PFSK-1 (cell line): ENCODE data around the gene FBN1.

Experiments
- FOXP2 ChIP-seq: optimal IDR thresholded peaks from 2 replicates; pipeline ENCODE3; 2011; ENCODE audit warnings: borderline replicate concordance, control low read depth, inconsistent platforms; ENCODE audit not compliant: insufficient read depth; ENCODE audit errors: extremely low read length, extremely low read depth
- POLR2AphosphoS5 ChIP-seq: IDR thresholded peaks from 2 replicates; pipeline ENCODE4 v1.6.1; 2012; ENCODE audit warnings: low read depth, mild to moderate bottlenecking, control low read depth, low read length, moderate library complexity
- REST ChIP-seq, 2 experiments: IDR thresholded peaks; 2 replicates each; pipeline versions ENCODE4 v1.6.1 to v1.8.0; 2011 to 2012; ENCODE audit warnings: low read depth in 2 of 2, low read length in 2 of 2, control low read depth in 1 of 2, inconsistent platforms in 1 of 2, mild to moderate bottlenecking in 1 of 2, moderate library complexity in 1 of 2; ENCODE audit not compliant: insufficient read depth in 1 of 2
- SIN3A ChIP-seq: IDR thresholded peaks from 2 replicates; pipeline ENCODE4 v1.6.1; 2012; ENCODE audit warnings: mild to moderate bottlenecking, low read length, moderate library complexity, borderline replicate concordance; ENCODE audit not compliant: insufficient read depth
- TAF1 ChIP-seq: IDR thresholded peaks from 2 replicates; pipeline ENCODE4 v1.6.1; 2012; ENCODE audit warnings: low read length, control low read depth, borderline replicate concordance; ENCODE audit not compliant: insufficient read depth

Gene FBN1

DNA sequence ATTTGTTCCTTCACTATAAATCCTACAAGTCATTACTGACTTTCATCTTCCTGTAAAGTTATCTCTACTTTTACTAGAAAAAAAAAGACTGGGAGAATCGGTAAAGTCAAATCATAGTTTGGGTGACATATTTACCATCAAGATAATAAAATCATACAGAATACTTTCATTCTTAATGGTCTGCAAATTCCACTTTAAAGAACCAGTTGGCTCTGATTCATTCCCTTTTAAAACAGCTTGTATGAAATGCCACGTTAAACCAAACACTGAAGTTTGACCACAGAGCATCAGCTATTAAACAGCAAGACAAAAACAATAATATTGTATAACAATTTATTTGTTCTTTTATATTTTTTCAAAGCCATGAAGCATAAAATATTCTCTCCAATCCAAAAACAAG, 100.7 kb downstream of the FBN1 start:
- no peak for TF ChIP-seq REST (IDR thresholded peaks at IDR 0.05; ENCODE audit: insufficient read depth in 1 of 2, low read depth in 2 of 2, low read length in 2 of 2)
- TF ChIP-seq FOXP2: no peak
- no peak for TF ChIP-seq POLR2AphosphoS5
- no peak for TF ChIP-seq SIN3A
- TF ChIP-seq TAF1: no peak

- no peak; the same call in 1 of the 2 replicates for TF ChIP-seq POLR2AphosphoS5
- no peak for TF ChIP-seq TAF1
- TF ChIP-seq FOXP2: no peak
- TF ChIP-seq REST (IDR thresholded peaks at IDR 0.05; ENCODE audit: insufficient read depth in 1 of 2, low read depth in 2 of 2, low read length in 2 of 2): no peak
- no peak for TF ChIP-seq SIN3A
Observed at GRCh38 chr15:48541341-48542278, 103.9 kb downstream of the FBN1 start.

DNA sequence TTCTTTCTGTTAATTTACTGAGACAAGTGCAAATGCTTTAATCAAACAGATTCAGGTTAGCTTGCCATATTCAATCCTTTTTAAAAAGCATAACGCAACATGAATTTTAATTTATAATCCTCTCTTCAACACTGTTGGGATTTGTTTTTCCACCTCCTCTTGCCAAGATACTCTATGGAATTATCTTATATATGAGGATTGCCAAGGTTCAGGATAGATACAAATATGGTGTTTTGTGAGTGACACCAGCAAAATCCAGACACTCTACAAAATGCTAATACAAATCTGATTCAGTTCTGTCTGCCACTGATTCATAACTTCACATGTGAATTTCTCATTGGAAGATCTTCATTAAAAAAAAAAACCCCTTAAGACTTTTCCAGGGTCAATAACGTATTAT, 104.8 kb downstream of the FBN1 start:
- TF ChIP-seq POLR2AphosphoS5 (no peak), SIN3A (no peak), TAF1 (no peak), FOXP2 (no peak), REST (IDR thresholded peaks at IDR 0.05; ENCODE audit: insufficient read depth in 1 of 2, low read depth in 2 of 2, low read length in 2 of 2) (no peak)

- TF ChIP-seq TAF1: no peak
- no peak for TF ChIP-seq FOXP2
- no peak for TF ChIP-seq SIN3A
- TF ChIP-seq POLR2AphosphoS5: no peak
- TF ChIP-seq REST (IDR thresholded peaks at IDR 0.05; ENCODE audit: insufficient read depth in 1 of 2, low read depth in 2 of 2, low read length in 2 of 2): no peak
Observed at GRCh38 chr15:48538941-48539340, 106.6 kb downstream of the FBN1 start.
